Activated T-cell treated with anti-CD3 and anti-CD28 coated beads, Interleukin-2, amount 50 U/mL, for 24 hours (primary cell): ENCODE results near the gene FMN1.
A peak's percentile ranks its signal among the peaks of the same experiment; 100 is the strongest.

Experiments
- DNase-seq: peaks from one replicate; pipeline ENCODE4 v3.0.0-alpha.2; 2020
- H3K27ac Mint-ChIP-seq: 2 replicates; pipeline ENCODE4 v1.8.0; 2020; ENCODE audit warnings: mild to moderate bottlenecking, mixed read lengths
- H3K27me3 Mint-ChIP-seq: 2 replicates; pipeline ENCODE4 v1.8.0; 2020; ENCODE audit warnings: mixed read lengths
- H3K36me3 Mint-ChIP-seq: 2 replicates; pipeline ENCODE4 v1.8.0; 2020; ENCODE audit warnings: low read depth, mixed read lengths
- H3K4me1 Mint-ChIP-seq: 2 replicates; pipeline ENCODE4 v1.8.0; 2020; ENCODE audit warnings: low read depth, mixed read lengths
- H3K4me3 Mint-ChIP-seq: 2 replicates; pipeline ENCODE4 v1.8.0; 2020; ENCODE audit warnings: mild to moderate bottlenecking, moderate library complexity, mixed read lengths
- H3K9me3 Mint-ChIP-seq: 2 replicates; pipeline ENCODE4 v1.8.0; 2020; ENCODE audit warnings: mixed read lengths

The FMN1 gene

GRCh38 chr15:33068511-33068990, 126.0 kb downstream of the FMN1 start:
- Mint-ChIP-seq H3K27ac (peak overlapping the region; percentile 81), H3K4me1 (peaks cover 39% of the 10 kb centered on the region), H3K27me3 (peaks cover 10% of the 10 kb centered on the region), H3K4me3 (peak overlapping the region; percentile 75), H3K9me3 (no peaks in the 10 kb centered on the region), H3K36me3 (peaks cover 2% of the 10 kb centered on the region)
- DNase-seq = peak; percentile 41

- H3K27ac Mint-ChIP-seq = peak overlapping the region; percentile 81
- H3K4me3 Mint-ChIP-seq = peak overlapping the region; percentile 75
Measured at GRCh38 chr15:33068007-33068481, 126.5 kb downstream of the FMN1 start.

DNA sequence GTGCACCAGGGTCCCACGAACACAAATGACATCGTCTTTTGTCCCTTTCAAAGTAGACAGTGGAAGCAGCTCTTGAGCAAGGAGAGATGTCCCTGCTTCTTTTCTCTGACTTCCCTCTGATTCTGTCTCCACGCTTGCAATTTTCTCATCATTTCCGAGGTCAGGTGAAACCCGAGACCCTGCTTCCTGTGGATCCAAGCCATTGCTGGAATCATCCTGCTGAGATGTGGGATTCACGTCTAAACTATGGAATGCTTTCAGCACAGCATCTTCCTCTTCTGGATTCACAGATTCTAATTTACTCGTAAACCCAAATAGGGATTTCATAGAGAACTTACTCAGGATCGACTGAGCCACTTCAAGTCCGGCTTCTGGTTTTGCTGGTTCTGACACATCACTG, 127.1 kb downstream of the FMN1 start:
- H3K27me3 Mint-ChIP-seq = peaks cover 10% of the 10 kb centered on the region
- H3K9me3 Mint-ChIP-seq = no peaks in the 10 kb centered on the region
- H3K27ac Mint-ChIP-seq = peak overlapping the region; percentile 81
- peak overlapping the region; percentile 75 for H3K4me3 Mint-ChIP-seq
- no peak for DNase-seq
- H3K36me3 Mint-ChIP-seq = peaks cover 6% of the 10 kb centered on the region
- H3K4me1 Mint-ChIP-seq = peaks cover 41% of the 10 kb centered on the region

More at GRCh38 chr15:33068007-33068481, 126.5 kb downstream of the FMN1 start:
- Mint-ChIP-seq H3K9me3 (no peaks in the 10 kb centered on the region), H3K4me1 (peaks cover 40% of the 10 kb centered on the region), H3K27me3 (peaks cover 10% of the 10 kb centered on the region), H3K36me3 (peaks cover 4% of the 10 kb centered on the region)
- DNase-seq = peak; percentile 58

DNA sequence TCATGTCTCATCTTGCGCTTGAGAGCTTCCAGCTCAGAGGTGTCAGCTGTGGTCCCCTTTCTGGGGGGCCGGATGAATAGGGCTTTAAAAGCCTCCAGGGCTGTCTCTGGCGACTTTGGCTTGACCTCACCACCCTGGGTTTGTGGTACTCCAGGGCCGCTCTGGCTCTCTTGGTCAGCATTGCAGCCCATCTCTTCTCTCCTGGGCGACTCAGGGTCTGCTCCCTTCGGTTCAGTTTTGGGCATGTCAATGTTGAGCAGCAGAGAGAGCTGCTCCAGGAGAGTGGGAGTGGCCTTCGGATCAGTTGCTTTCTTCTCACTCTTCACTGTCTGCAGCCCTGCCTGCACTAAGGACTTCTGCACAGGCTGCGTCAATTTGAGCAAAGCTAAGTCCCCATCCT, 127.9 kb downstream of the FMN1 start:
- DNase-seq = no peak
- Mint-ChIP-seq H3K27ac (no peak overlapping the region), H3K27me3 (peaks cover 10% of the 10 kb centered on the region), H3K4me3 (no peak overlapping the region), H3K9me3 (no peaks in the 10 kb centered on the region), H3K36me3 (peaks cover 6% of the 10 kb centered on the region), H3K4me1 (peaks cover 38% of the 10 kb centered on the region)

GRCh38 chr15:33064878-33065277, 129.6 kb downstream of the FMN1 start:
- Mint-ChIP-seq H3K36me3 (peaks cover 6% of the 10 kb centered on the region), H3K4me1 (peaks cover 38% of the 10 kb centered on the region), H3K4me3 (no peak overlapping the region), H3K27me3 (peaks cover 10% of the 10 kb centered on the region), H3K27ac (peak overlapping the region; percentile 8), H3K9me3 (no peaks in the 10 kb centered on the region)
- DNase-seq = no peak

- H3K4me3 Mint-ChIP-seq = no peak overlapping the region
Measured at GRCh38 chr15:33059184-33059583, 135.3 kb downstream of the FMN1 start.

DNA sequence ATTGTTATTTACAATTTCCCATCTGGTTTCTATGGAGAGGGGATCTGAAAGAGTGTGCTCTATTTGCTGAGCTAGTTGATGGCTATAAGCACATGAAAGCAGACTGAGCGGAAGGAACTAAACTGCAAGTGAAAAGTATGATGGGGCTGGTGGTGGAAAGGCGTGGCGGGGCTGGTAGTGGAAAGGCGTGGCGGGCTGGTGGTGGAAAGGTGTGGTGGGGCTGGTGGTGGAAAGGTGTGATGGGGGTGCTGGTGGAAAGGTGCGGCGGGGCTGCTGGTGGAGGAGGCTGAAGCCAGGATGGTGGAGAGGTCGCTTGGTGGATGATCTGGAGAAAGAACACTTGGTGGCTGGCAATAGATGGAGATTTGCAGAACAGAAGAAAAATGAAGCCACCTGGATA, 136.7 kb downstream of the FMN1 start:
- Mint-ChIP-seq H3K27ac (no peak overlapping the region), H3K27me3 (no peaks in the 10 kb centered on the region), H3K9me3 (no peaks in the 10 kb centered on the region), H3K4me1 (peaks cover 6% of the 10 kb centered on the region), H3K36me3 (peaks cover under 1% of the 10 kb centered on the region), H3K4me3 (no peak overlapping the region)
- DNase-seq = no peak

More at GRCh38 chr15:33059184-33059583, 135.3 kb downstream of the FMN1 start:
- Mint-ChIP-seq H3K4me1 (peaks cover 10% of the 10 kb centered on the region), H3K36me3 (peaks cover 4% of the 10 kb centered on the region), H3K27me3 (no peaks in the 10 kb centered on the region), H3K9me3 (no peaks in the 10 kb centered on the region), H3K27ac (no peak overlapping the region)
- DNase-seq = no peak

- Mint-ChIP-seq H3K27ac (no peak overlapping the region), H3K27me3 (no peaks in the 10 kb centered on the region), H3K4me1 (peaks cover 6% of the 10 kb centered on the region), H3K36me3 (no peaks in the 10 kb centered on the region), H3K4me3 (no peak overlapping the region), H3K9me3 (no peaks in the 10 kb centered on the region)
- DNase-seq = no peak
Measured at GRCh38 chr15:33055962-33056361, 138.6 kb downstream of the FMN1 start.

DNA sequence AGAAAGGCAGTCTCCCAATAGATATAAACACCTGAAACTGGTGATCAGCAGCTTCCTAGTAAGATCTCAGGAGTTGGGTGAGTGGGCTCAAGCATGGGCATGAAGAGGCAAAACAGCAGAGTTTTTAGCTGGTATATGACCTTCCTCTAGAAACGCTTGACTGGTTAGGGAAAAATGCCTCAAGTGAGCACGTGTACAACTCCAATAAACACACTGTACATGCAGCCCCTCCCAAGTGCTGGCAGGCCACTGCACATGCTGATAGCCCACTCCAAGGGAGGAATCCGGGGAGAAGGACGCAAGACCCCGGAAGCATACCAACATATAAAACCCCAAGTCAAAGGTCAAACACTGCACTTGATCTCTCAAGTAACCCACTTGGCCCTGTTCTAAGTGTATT, 143.0 kb downstream of the FMN1 start:
- H3K4me3 Mint-ChIP-seq = no peak overlapping the region
- peaks cover 15% of the 10 kb centered on the region for H3K4me1 Mint-ChIP-seq
- no peak for DNase-seq
- no peaks in the 10 kb centered on the region for H3K9me3 Mint-ChIP-seq
- H3K27me3 Mint-ChIP-seq = no peaks in the 10 kb centered on the region
- peaks cover 15% of the 10 kb centered on the region for H3K36me3 Mint-ChIP-seq
- no peak overlapping the region for H3K27ac Mint-ChIP-seq

- no peak for DNase-seq
- Mint-ChIP-seq H3K27ac (no peak overlapping the region), H3K4me1 (peaks cover 14% of the 10 kb centered on the region), H3K36me3 (peaks cover 17% of the 10 kb centered on the region), H3K4me3 (no peak overlapping the region), H3K27me3 (no peaks in the 10 kb centered on the region), H3K9me3 (peaks cover 3% of the 10 kb centered on the region)
Measured at GRCh38 chr15:33048255-33048654, 146.3 kb downstream of the FMN1 start.

- H3K4me1 Mint-ChIP-seq = peaks cover 14% of the 10 kb centered on the region
- H3K9me3 Mint-ChIP-seq = peaks cover 6% of the 10 kb centered on the region
- H3K4me3 Mint-ChIP-seq = no peak overlapping the region
- peaks cover 19% of the 10 kb centered on the region for H3K36me3 Mint-ChIP-seq
- H3K27me3 Mint-ChIP-seq = no peaks in the 10 kb centered on the region
- H3K27ac Mint-ChIP-seq = no peak overlapping the region
- no peak for DNase-seq
Measured at GRCh38 chr15:33047077-33047476, 147.4 kb downstream of the FMN1 start.

- Mint-ChIP-seq H3K27ac (no peak overlapping the region), H3K4me3 (no peak overlapping the region), H3K36me3 (peaks cover 19% of the 10 kb centered on the region), H3K27me3 (no peaks in the 10 kb centered on the region), H3K9me3 (peaks cover 6% of the 10 kb centered on the region), H3K4me1 (peaks cover 14% of the 10 kb centered on the region)
- no peak for DNase-seq
Measured at GRCh38 chr15:33046329-33046728, 148.2 kb downstream of the FMN1 start.

- no peaks in the 10 kb centered on the region for H3K27me3 Mint-ChIP-seq
- H3K36me3 Mint-ChIP-seq = peaks cover 19% of the 10 kb centered on the region
- peaks cover 17% of the 10 kb centered on the region for H3K4me1 Mint-ChIP-seq
- peaks cover 6% of the 10 kb centered on the region for H3K9me3 Mint-ChIP-seq
- no peak for DNase-seq
- H3K27ac Mint-ChIP-seq = no peak overlapping the region
- no peak overlapping the region for H3K4me3 Mint-ChIP-seq
Measured at GRCh38 chr15:33045066-33045810, 149.3 kb downstream of the FMN1 start.

DNA sequence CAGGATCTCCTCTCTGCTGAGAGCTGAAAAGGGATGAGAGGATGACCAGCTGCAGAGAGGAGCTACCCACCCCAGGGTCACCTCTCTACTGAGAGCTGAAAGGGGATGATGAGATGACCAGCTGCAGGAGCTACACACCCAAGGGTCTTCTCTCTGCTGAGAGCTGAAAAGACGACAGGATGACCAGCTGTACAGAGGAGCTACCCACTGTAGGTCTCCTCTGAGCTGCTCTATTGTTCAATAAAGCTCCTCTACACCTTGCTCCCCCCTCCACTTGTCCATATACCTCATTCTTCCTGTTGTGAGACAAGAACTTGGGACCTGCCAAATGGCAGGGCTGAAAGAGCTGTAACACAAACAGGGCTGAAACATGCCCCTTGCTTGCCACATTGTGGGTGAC, 149.9 kb downstream of the FMN1 start:
- Mint-ChIP-seq H3K9me3 (peaks cover 6% of the 10 kb centered on the region), H3K27ac (no peak overlapping the region), H3K4me1 (peaks cover 19% of the 10 kb centered on the region), H3K27me3 (no peaks in the 10 kb centered on the region), H3K36me3 (peaks cover 19% of the 10 kb centered on the region), H3K4me3 (no peak overlapping the region)
- no peak for DNase-seq

GRCh38 chr15:33043636-33044035, 150.9 kb downstream of the FMN1 start:
- Mint-ChIP-seq H3K4me1 (peaks cover 19% of the 10 kb centered on the region), H3K36me3 (peaks cover 13% of the 10 kb centered on the region), H3K27ac (no peak overlapping the region), H3K9me3 (peaks cover 6% of the 10 kb centered on the region), H3K27me3 (no peaks in the 10 kb centered on the region), H3K4me3 (no peak overlapping the region)
- no peak for DNase-seq
